GM21360 (cell line): ENCODE results near the gene SLC4A11.

Source experiments
- ATAC-seq: cut with Tn5 transposase; IDR thresholded peaks from one replicate; pipeline ENCODE4 v1.9.1; 2021; ENCODE audit warnings: mild to moderate bottlenecking, moderate library complexity; ENCODE audit not compliant: unreplicated experiment

Gene SLC4A11

GRCh38 chr20:3177746-3178485 is 61.1 kb downstream of the SLC4A11 start:
- ATAC-seq = no peak
